SK-N-SH treated with all-trans-retinoic acid at 6 μM for 48 hours (cell line): ENCODE data around the gene TMEM63A.

Experiments used
- ARNTL ChIP-seq: fragments of 450-650 bp; formaldehyde crosslinking; IDR thresholded peaks from 2 replicates; pipeline ENCODE4 v1.5.0; 2020; ENCODE audit warnings: low read depth, mild to moderate bottlenecking, moderate library complexity, borderline replicate concordance
- CSDC2 ChIP-seq: fragments of 250-450 bp; sonication (Bioruptor Pico); IDR thresholded peaks from 2 replicates; pipeline ENCODE4 v1.5.0; 2020; ENCODE audit warnings: mild to moderate bottlenecking, moderate library complexity
- PPARA ChIP-seq: fragments of 250-450 bp; sonication (Bioruptor Pico); IDR thresholded peaks from 2 replicates; pipeline ENCODE4 v1.5.0; 2020; ENCODE audit warnings: mild to moderate bottlenecking, borderline replicate concordance
- SNAI2 ChIP-seq: fragments of 250-450 bp; sonication (Bioruptor Pico); IDR thresholded peaks from 2 replicates; pipeline ENCODE4 v1.5.0; 2020; ENCODE audit warnings: mild to moderate bottlenecking, moderate library complexity
- TOX ChIP-seq: fragments of 250-450 bp; sonication (Bioruptor Pico); IDR thresholded peaks from 2 replicates; pipeline ENCODE4 v1.8.0; 2021; ENCODE audit warnings: mild to moderate bottlenecking, moderate library complexity, borderline replicate concordance
- ZNF565 ChIP-seq: fragments of 450-650 bp; formaldehyde crosslinking; conservative IDR thresholded peaks from 2 replicates; pipeline ENCODE4 v1.5.0; 2020; ENCODE audit warnings: low read depth, mild to moderate bottlenecking, moderate library complexity
- ZNF70 ChIP-seq: fragments of 450-650 bp; formaldehyde crosslinking; IDR thresholded peaks from 2 replicates; pipeline ENCODE4 v1.5.0; 2020; ENCODE audit warnings: mild to moderate bottlenecking, moderate library complexity
- ZNF8 ChIP-seq: fragments of 450-650 bp; formaldehyde crosslinking; IDR thresholded peaks from 2 replicates; pipeline ENCODE4 v1.5.0; 2020; ENCODE audit warnings: mild to moderate bottlenecking, moderate library complexity
- TF ChIP-seq, protein P1 (sequence below): fragments of 250-450 bp; sonication (Bioruptor Pico); IDR thresholded peaks from 2 replicates; pipeline ENCODE4 v1.5.0; 2020; ENCODE audit warnings: mild to moderate bottlenecking, moderate library complexity
- TF ChIP-seq, protein P2 (sequence below): fragments of 250-450 bp; sonication (Bioruptor Pico); IDR thresholded peaks from 2 replicates; pipeline ENCODE4 v1.5.1; 2021; ENCODE audit warnings: mild to moderate bottlenecking, moderate library complexity
- TF ChIP-seq, protein P3 (sequence below): fragments of 250-450 bp; sonication (Bioruptor Pico); IDR thresholded peaks from 2 replicates; pipeline ENCODE4 v1.5.1; 2020; ENCODE audit warnings: low read depth, mild to moderate bottlenecking, moderate library complexity
- TF ChIP-seq, protein P4 (sequence below): fragments of 250-450 bp; sonication (Bioruptor Pico); IDR thresholded peaks from 2 replicates; pipeline ENCODE4 v1.8.0; 2021; ENCODE audit warnings: low read depth, mild to moderate bottlenecking, moderate library complexity, borderline replicate concordance
- TF ChIP-seq, protein P5 (sequence below): fragments of 250-450 bp; sonication (Bioruptor Pico); IDR thresholded peaks from 2 replicates; pipeline ENCODE4 v1.8.0; 2020; ENCODE audit warnings: mild to moderate bottlenecking, moderate library complexity, borderline replicate concordance

GRCh38 chr1:225853441-225853840 is 28.7 kb downstream of the TMEM63A start:
- TF ChIP-seq, protein P1, sequence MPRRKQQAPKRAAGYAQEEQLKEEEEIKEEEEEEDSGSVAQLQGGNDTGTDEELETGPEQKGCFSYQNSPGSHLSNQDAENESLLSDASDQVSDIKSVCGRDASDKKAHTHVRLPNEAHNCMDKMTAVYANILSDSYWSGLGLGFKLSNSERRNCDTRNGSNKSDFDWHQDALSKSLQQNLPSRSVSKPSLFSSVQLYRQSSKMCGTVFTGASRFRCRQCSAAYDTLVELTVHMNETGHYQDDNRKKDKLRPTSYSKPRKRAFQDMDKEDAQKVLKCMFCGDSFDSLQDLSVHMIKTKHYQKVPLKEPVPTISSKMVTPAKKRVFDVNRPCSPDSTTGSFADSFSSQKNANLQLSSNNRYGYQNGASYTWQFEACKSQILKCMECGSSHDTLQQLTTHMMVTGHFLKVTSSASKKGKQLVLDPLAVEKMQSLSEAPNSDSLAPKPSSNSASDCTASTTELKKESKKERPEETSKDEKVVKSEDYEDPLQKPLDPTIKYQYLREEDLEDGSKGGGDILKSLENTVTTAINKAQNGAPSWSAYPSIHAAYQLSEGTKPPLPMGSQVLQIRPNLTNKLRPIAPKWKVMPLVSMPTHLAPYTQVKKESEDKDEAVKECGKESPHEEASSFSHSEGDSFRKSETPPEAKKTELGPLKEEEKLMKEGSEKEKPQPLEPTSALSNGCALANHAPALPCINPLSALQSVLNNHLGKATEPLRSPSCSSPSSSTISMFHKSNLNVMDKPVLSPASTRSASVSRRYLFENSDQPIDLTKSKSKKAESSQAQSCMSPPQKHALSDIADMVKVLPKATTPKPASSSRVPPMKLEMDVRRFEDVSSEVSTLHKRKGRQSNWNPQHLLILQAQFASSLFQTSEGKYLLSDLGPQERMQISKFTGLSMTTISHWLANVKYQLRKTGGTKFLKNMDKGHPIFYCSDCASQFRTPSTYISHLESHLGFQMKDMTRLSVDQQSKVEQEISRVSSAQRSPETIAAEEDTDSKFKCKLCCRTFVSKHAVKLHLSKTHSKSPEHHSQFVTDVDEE: no peak
- TF ChIP-seq ZNF70 (CRISPR knock-in tag) (no peak), TOX (CRISPR knock-in tag) (no peak), ARNTL (CRISPR knock-in tag) (no peak), ZNF8 (CRISPR knock-in tag) (no peak), SNAI2 (CRISPR knock-in tag) (no peak), PPARA (CRISPR knock-in tag) (no peak), CSDC2 (CRISPR knock-in tag) (no peak), ZNF565 (CRISPR knock-in tag) (no peak)
- TF ChIP-seq, protein P2, sequence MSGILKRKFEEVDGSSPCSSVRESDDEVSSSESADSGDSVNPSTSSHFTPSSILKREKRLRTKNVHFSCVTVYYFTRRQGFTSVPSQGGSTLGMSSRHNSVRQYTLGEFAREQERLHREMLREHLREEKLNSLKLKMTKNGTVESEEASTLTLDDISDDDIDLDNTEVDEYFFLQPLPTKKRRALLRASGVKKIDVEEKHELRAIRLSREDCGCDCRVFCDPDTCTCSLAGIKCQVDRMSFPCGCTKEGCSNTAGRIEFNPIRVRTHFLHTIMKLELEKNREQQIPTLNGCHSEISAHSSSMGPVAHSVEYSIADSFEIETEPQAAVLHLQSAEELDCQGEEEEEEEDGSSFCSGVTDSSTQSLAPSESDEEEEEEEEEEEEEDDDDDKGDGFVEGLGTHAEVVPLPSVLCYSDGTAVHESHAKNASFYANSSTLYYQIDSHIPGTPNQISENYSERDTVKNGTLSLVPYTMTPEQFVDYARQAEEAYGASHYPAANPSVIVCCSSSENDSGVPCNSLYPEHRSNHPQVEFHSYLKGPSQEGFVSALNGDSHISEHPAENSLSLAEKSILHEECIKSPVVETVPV (CRISPR knock-in tag): no peak
- TF ChIP-seq, protein P3, sequence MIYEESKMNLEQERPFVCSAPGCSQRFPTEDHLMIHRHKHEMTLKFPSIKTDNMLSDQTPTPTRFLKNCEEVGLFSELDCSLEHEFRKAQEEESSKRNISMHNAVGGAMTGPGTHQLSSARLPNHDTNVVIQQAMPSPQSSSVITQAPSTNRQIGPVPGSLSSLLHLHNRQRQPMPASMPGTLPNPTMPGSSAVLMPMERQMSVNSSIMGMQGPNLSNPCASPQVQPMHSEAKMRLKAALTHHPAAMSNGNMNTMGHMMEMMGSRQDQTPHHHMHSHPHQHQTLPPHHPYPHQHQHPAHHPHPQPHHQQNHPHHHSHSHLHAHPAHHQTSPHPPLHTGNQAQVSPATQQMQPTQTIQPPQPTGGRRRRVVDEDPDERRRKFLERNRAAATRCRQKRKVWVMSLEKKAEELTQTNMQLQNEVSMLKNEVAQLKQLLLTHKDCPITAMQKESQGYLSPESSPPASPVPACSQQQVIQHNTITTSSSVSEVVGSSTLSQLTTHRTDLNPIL (CRISPR knock-in tag): no peak
- TF ChIP-seq, protein P4, sequence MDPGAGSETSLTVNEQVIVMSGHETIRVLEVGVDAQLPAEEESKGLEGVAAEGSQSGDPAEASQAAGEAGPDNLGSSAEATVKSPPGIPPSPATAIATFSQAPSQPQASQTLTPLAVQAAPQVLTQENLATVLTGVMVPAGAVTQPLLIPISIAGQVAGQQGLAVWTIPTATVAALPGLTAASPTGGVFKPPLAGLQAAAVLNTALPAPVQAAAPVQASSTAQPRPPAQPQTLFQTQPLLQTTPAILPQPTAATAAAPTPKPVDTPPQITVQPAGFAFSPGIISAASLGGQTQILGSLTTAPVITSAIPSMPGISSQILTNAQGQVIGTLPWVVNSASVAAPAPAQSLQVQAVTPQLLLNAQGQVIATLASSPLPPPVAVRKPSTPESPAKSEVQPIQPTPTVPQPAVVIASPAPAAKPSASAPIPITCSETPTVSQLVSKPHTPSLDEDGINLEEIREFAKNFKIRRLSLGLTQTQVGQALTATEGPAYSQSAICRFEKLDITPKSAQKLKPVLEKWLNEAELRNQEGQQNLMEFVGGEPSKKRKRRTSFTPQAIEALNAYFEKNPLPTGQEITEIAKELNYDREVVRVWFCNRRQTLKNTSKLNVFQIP (CRISPR knock-in tag): no peak
- TF ChIP-seq, protein P5, sequence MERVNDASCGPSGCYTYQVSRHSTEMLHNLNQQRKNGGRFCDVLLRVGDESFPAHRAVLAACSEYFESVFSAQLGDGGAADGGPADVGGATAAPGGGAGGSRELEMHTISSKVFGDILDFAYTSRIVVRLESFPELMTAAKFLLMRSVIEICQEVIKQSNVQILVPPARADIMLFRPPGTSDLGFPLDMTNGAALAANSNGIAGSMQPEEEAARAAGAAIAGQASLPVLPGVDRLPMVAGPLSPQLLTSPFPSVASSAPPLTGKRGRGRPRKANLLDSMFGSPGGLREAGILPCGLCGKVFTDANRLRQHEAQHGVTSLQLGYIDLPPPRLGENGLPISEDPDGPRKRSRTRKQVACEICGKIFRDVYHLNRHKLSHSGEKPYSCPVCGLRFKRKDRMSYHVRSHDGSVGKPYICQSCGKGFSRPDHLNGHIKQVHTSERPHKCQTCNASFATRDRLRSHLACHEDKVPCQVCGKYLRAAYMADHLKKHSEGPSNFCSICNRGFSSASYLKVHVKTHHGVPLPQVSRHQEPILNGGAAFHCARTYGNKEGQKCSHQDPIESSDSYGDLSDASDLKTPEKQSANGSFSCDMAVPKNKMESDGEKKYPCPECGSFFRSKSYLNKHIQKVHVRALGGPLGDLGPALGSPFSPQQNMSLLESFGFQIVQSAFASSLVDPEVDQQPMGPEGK (CRISPR knock-in tag): no peak
